HepG2 (cell line): ENCODE data around the gene JMJD6. TPM values are rescaled to one million over a fixed set of nuclear protein-coding genes. Genes with fewer than 3 reads are reported as not detected.

Experiments
- CHCHD3 ChIP-seq: sonication (generic); formaldehyde crosslinking; IDR thresholded peaks from 2 replicates; pipeline ENCODE4 v1.8.0; 2022; ENCODE audit warnings: mild to moderate bottlenecking, missing genetic modification reagents, moderate library complexity
- HIVEP1 ChIP-seq: sonication (generic); formaldehyde crosslinking; IDR thresholded peaks from 2 replicates; pipeline ENCODE4 v1.4.0; 2020; ENCODE audit warnings: mild to moderate bottlenecking, missing genetic modification reagents
- JDP2 ChIP-seq: sonication (generic); formaldehyde crosslinking; IDR thresholded peaks from 2 replicates; pipeline ENCODE4 v1.8.1; 2022; ENCODE audit warnings: missing genetic modification reagents, borderline replicate concordance
- PRPF4 ChIP-seq: fragments of 200-400 bp; formaldehyde crosslinking; IDR thresholded peaks from 2 replicates; pipeline ENCODE4 v1.6.1; 2016; ENCODE audit warnings: low read length, low read depth; ENCODE audit not compliant: poor library complexity, severe bottlenecking
- RFXANK ChIP-seq: IDR thresholded peaks from 2 replicates; pipeline ENCODE4 v1.6.1; 2016
- SSRP1 ChIP-seq: IDR thresholded peaks from 2 replicates; pipeline ENCODE4 v1.6.1; 2016; ENCODE audit warnings: control low read depth
- ZNF670 ChIP-seq: sonication (generic); formaldehyde crosslinking; IDR thresholded peaks from 2 replicates; pipeline ENCODE4 v1.8.0; 2022; ENCODE audit warnings: mild to moderate bottlenecking, missing genetic modification reagents, borderline replicate concordance
- polyA plus RNA-seq, 8 experiments: library from polyadenylated mRNA; depleted of rRNA in 3 of 8; stranded (reverse) in 7 of 8; unstranded in 1 of 8; fragments of >200 nt; fragmentation: Illumina TruSeq in 4 of 8; extraction: Trizol in 4 of 8; gene quantifications; 2 replicates each; pipeline versions ENCODE4 v1.2.1 to v1.2.3, GENCODE V29; 2011 to 2016; ENCODE audit warnings: low read depth in 4 of 8, missing spikeins in 1 of 8, mixed read lengths in 1 of 8; ENCODE audit not compliant: insufficient read depth in 1 of 8
- total RNA-seq, 5 experiments: library from RNA; depleted of rRNA; stranded (reverse); fragments of >200 nt; fragmentation: Illumina TruSeq; extraction: Trizol; gene quantifications; 2 replicates each; pipeline ENCODE4 v1.2.3, GENCODE V29; 2016; ENCODE audit warnings: low read depth in 1 of 5
- TF ChIP-seq, protein P1 (sequence below): IDR thresholded peaks from 2 replicates; pipeline ENCODE4 v1.6.1; 2016; ENCODE audit warnings: control low read depth
- TF ChIP-seq, protein P2 (sequence below): sonication (generic); formaldehyde crosslinking; IDR thresholded peaks from 2 replicates; pipeline ENCODE4 v1.4.0; 2020; ENCODE audit warnings: missing genetic modification reagents
- TF ChIP-seq, protein P3 (sequence below): sonication (generic); formaldehyde crosslinking; IDR thresholded peaks from 2 replicates; pipeline ENCODE4 v1.8.1; 2023; ENCODE audit warnings: mild to moderate bottlenecking, inconsistent platforms, moderate library complexity, missing genetic modification reagents, borderline replicate concordance
- TF ChIP-seq, protein P4 (sequence below): sonication (generic); formaldehyde crosslinking; IDR thresholded peaks from 2 replicates; pipeline ENCODE4 v1.5.0; 2020; ENCODE audit warnings: missing genetic modification reagents, mild to moderate bottlenecking, borderline replicate concordance
- TF ChIP-seq, protein P5 (sequence below): sonication (generic); formaldehyde crosslinking; IDR thresholded peaks from 2 replicates; pipeline ENCODE4 v1.4.0; 2020; ENCODE audit warnings: missing genetic modification reagents
- TF ChIP-seq, protein P6 (sequence below): sonication (generic); formaldehyde crosslinking; IDR thresholded peaks from 2 replicates; pipeline ENCODE4 v1.5.0; 2020; ENCODE audit warnings: missing genetic modification reagents

Gene JMJD6
- total and polyA plus RNA-seq, 2 of the 13 experiments (the other 11 are each of a cell fraction or from before 2014, with no cell fraction given) = 33.6 to 41.0 TPM

DNA sequence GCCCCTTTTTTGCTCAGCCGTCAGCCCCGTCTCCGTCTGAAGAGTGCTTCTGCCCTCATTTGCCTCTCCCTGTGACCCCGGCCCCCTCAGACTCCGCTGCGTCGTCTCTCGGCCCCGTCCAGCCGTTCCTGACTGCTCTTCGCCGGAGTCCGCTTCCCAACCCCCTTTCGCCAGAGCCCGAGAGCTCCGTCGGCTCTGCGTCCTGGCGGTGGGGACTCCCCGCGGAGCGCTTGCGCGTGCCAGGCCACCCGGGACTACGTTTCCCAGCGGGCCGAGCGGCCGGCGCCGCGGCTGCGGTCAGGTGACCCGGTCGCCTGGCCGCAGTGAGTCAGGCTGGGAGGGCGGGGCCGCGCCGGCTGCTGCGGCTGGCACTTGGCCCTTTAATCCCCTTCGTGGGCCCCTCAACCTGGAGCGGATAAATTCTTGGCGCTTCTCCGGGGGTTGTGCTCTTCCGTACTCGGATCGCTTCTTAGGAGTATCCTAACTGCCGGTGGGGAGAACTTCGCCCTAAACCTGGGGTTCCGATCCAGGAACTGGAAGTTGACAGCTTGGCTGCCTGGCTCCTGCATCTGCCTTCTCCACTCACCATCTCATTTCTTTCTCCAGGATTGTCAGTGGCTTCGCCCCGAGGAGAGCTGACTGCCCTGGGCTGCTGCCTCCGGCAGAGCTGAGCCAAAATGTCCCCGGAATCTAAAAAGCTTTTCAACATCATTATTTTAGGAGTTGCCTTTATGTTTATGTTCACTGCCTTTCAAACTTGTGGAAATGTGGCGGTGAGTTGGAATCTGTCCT, 11.5 kb upstream of the JMJD6 start, which contains the start of gene MFSD11 (continued):
- TF ChIP-seq, protein P1, sequence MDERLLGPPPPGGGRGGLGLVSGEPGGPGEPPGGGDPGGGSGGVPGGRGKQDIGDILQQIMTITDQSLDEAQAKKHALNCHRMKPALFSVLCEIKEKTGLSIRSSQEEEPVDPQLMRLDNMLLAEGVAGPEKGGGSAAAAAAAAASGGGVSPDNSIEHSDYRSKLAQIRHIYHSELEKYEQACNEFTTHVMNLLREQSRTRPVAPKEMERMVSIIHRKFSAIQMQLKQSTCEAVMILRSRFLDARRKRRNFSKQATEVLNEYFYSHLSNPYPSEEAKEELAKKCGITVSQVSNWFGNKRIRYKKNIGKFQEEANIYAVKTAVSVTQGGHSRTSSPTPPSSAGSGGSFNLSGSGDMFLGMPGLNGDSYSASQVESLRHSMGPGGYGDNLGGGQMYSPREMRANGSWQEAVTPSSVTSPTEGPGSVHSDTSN (CRISPR knock-in tag) = no peak
- TF ChIP-seq, protein P2, sequence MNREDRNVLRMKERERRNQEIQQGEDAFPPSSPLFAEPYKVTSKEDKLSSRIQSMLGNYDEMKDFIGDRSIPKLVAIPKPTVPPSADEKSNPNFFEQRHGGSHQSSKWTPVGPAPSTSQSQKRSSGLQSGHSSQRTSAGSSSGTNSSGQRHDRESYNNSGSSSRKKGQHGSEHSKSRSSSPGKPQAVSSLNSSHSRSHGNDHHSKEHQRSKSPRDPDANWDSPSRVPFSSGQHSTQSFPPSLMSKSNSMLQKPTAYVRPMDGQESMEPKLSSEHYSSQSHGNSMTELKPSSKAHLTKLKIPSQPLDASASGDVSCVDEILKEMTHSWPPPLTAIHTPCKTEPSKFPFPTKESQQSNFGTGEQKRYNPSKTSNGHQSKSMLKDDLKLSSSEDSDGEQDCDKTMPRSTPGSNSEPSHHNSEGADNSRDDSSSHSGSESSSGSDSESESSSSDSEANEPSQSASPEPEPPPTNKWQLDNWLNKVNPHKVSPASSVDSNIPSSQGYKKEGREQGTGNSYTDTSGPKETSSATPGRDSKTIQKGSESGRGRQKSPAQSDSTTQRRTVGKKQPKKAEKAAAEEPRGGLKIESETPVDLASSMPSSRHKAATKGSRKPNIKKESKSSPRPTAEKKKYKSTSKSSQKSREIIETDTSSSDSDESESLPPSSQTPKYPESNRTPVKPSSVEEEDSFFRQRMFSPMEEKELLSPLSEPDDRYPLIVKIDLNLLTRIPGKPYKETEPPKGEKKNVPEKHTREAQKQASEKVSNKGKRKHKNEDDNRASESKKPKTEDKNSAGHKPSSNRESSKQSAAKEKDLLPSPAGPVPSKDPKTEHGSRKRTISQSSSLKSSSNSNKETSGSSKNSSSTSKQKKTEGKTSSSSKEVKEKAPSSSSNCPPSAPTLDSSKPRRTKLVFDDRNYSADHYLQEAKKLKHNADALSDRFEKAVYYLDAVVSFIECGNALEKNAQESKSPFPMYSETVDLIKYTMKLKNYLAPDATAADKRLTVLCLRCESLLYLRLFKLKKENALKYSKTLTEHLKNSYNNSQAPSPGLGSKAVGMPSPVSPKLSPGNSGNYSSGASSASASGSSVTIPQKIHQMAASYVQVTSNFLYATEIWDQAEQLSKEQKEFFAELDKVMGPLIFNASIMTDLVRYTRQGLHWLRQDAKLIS (CRISPR knock-in tag) = no peak
- TF ChIP-seq, protein P3, sequence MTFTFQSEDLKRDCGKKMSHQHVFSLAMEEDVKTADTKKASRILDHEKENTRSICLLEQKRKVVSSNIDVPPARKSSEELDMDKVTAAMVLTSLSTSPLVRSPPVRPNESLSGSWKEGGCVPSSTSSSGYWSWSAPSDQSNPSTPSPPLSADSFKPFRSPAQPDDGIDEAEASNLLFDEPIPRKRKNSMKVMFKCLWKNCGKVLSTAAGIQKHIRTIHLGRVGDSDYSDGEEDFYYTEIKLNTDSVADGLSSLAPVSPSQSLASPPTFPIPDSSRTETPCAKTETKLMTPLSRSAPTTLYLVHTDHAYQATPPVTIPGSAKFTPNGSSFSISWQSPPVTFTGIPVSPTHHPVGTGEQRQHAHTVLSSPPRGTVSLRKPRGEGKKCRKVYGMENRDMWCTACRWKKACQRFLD = no peak; the same call in 1 of the 2 replicates
- TF ChIP-seq, protein P4, sequence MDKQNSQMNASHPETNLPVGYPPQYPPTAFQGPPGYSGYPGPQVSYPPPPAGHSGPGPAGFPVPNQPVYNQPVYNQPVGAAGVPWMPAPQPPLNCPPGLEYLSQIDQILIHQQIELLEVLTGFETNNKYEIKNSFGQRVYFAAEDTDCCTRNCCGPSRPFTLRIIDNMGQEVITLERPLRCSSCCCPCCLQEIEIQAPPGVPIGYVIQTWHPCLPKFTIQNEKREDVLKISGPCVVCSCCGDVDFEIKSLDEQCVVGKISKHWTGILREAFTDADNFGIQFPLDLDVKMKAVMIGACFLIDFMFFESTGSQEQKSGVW = no peak
- TF ChIP-seq SSRP1 (CRISPR knock-in tag) = peak; percentile 91
- 0 out of 2 replicates have a peak, but pooled peaks have one; percentile 74 for TF ChIP-seq RFXANK (CRISPR knock-in tag)
- TF ChIP-seq ZNF670 = no peak
- TF ChIP-seq, protein P5, sequence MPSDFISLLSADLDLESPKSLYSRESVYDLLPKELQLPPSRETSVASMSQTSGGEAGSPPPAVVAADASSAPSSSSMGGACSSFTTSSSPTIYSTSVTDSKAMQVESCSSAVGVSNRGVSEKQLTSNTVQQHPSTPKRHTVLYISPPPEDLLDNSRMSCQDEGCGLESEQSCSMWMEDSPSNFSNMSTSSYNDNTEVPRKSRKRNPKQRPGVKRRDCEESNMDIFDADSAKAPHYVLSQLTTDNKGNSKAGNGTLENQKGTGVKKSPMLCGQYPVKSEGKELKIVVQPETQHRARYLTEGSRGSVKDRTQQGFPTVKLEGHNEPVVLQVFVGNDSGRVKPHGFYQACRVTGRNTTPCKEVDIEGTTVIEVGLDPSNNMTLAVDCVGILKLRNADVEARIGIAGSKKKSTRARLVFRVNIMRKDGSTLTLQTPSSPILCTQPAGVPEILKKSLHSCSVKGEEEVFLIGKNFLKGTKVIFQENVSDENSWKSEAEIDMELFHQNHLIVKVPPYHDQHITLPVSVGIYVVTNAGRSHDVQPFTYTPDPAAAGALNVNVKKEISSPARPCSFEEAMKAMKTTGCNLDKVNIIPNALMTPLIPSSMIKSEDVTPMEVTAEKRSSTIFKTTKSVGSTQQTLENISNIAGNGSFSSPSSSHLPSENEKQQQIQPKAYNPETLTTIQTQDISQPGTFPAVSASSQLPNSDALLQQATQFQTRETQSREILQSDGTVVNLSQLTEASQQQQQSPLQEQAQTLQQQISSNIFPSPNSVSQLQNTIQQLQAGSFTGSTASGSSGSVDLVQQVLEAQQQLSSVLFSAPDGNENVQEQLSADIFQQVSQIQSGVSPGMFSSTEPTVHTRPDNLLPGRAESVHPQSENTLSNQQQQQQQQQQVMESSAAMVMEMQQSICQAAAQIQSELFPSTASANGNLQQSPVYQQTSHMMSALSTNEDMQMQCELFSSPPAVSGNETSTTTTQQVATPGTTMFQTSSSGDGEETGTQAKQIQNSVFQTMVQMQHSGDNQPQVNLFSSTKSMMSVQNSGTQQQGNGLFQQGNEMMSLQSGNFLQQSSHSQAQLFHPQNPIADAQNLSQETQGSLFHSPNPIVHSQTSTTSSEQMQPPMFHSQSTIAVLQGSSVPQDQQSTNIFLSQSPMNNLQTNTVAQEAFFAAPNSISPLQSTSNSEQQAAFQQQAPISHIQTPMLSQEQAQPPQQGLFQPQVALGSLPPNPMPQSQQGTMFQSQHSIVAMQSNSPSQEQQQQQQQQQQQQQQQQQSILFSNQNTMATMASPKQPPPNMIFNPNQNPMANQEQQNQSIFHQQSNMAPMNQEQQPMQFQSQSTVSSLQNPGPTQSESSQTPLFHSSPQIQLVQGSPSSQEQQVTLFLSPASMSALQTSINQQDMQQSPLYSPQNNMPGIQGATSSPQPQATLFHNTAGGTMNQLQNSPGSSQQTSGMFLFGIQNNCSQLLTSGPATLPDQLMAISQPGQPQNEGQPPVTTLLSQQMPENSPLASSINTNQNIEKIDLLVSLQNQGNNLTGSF (CRISPR knock-in tag) = no peak
- TF ChIP-seq JDP2 (CRISPR knock-in tag) = no peak
- TF ChIP-seq, protein P6, sequence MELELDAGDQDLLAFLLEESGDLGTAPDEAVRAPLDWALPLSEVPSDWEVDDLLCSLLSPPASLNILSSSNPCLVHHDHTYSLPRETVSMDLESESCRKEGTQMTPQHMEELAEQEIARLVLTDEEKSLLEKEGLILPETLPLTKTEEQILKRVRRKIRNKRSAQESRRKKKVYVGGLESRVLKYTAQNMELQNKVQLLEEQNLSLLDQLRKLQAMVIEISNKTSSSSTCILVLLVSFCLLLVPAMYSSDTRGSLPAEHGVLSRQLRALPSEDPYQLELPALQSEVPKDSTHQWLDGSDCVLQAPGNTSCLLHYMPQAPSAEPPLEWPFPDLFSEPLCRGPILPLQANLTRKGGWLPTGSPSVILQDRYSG (CRISPR knock-in tag) = no peak
- TF ChIP-seq CHCHD3 = no peak
- 0 out of 2 replicates have a peak, but pooled peaks have one; percentile 50 for TF ChIP-seq HIVEP1 (CRISPR knock-in tag)
- no peak for TF ChIP-seq PRPF4
